HEK293T (cell line): Measurements from ENCODE around the gene POLN.

Experiments used
- ARNT ChIP-seq: fragments of 450-650 bp; IDR thresholded peaks from 2 replicates; pipeline ENCODE4 v1.6.1; 2017; ENCODE audit warnings: mild to moderate bottlenecking
- FOXA1 ChIP-seq: fragments of 450-650 bp; IDR thresholded peaks from 2 replicates; pipeline ENCODE4 v1.6.1; 2016; ENCODE audit warnings: mild to moderate bottlenecking
- FOXK2 ChIP-seq: fragments of 450-650 bp; IDR thresholded peaks from 2 replicates; pipeline ENCODE4 v1.6.1; 2016; ENCODE audit warnings: mild to moderate bottlenecking
- HDGF ChIP-seq: fragments of 450-650 bp; IDR thresholded peaks from 2 replicates; pipeline ENCODE4 v1.6.1; 2017; ENCODE audit warnings: antibody characterized with exemption, borderline replicate concordance
- L3MBTL2 ChIP-seq: fragments of 450-650 bp; conservative IDR thresholded peaks from 2 replicates; pipeline ENCODE4 v1.6.1; 2016; ENCODE audit warnings: mild to moderate bottlenecking
- LEF1 ChIP-seq: fragments of 450-650 bp; IDR thresholded peaks from 2 replicates; pipeline ENCODE4 v1.6.1; 2017; ENCODE audit warnings: mild to moderate bottlenecking, borderline replicate concordance
- SP1 ChIP-seq: fragments of 450-650 bp; IDR thresholded peaks from 2 replicates; pipeline ENCODE4 v1.6.1; 2017
- SUZ12 ChIP-seq: fragments of 450-650 bp; IDR thresholded peaks from 2 replicates; pipeline ENCODE4 v1.6.1; 2016; ENCODE audit warnings: mild to moderate bottlenecking
- ZNF384 ChIP-seq: fragments of 450-650 bp; IDR thresholded peaks from 2 replicates; pipeline ENCODE4 v1.6.1; 2016

GRCh38 chr4:2281575-2282343 is 39.8 kb upstream of the POLN start:
- no peak for TF ChIP-seq FOXK2
- no peak for TF ChIP-seq SP1
- no peak for TF ChIP-seq ZNF384
- no peak for TF ChIP-seq L3MBTL2
- no peak for TF ChIP-seq HDGF
- TF ChIP-seq FOXA1 = no peak
- no peak for TF ChIP-seq SUZ12
- no peak for TF ChIP-seq LEF1
- TF ChIP-seq ARNT = no peak
